Measurements from ENCODE around the gene ZNF473.

The ZNF473 gene

GRCh38 chr19:49988433-49988832, 37.4 kb upstream of the ZNF473 start:
- ChIA-PET POLR2A (no interaction called here), CTCF (no interaction called here)
- DNase-seq (ENCODE audit: extremely low spot score) = no peak
- no peak for TF ChIP-seq HDGF (IDR thresholded peaks at IDR 0.05; ENCODE audit: borderline replicate concordance)
- TF ChIP-seq ELF4 (IDR thresholded peaks at IDR 0.05) = no peak
- no peak for TF ChIP-seq FOXA1 (IDR thresholded peaks at IDR 0.05)
- no peak for TF ChIP-seq FOXK2 (IDR thresholded peaks at IDR 0.05)
- TF ChIP-seq FOXM1 (IDR thresholded peaks at IDR 0.05; ENCODE audit: borderline replicate concordance) = no peak
- TF ChIP-seq LEF1 (IDR thresholded peaks at IDR 0.05; ENCODE audit: borderline replicate concordance) = no peak
- TF ChIP-seq ARNT (IDR thresholded peaks at IDR 0.05) = no peak
- TF ChIP-seq NFRKB (IDR thresholded peaks at IDR 0.05) = no peak
- TF ChIP-seq L3MBTL2 (conservative IDR thresholded peaks at IDR 0.05) = no peak
- TF ChIP-seq SP1 (IDR thresholded peaks at IDR 0.05) = no peak
- no peak for TF ChIP-seq CTBP1 (IDR thresholded peaks at IDR 0.05; ENCODE audit: borderline replicate concordance)
- TF ChIP-seq SUZ12 (IDR thresholded peaks at IDR 0.05) = no peak
- no peak for TF ChIP-seq PKNOX1 (IDR thresholded peaks at IDR 0.05)
- no peak for TF ChIP-seq TARDBP (IDR thresholded peaks at IDR 0.05)
- no peak for TF ChIP-seq BHLHE40 (IDR thresholded peaks at IDR 0.05; ENCODE audit: borderline replicate concordance)
- no peak for TF ChIP-seq ZNF384 (IDR thresholded peaks at IDR 0.05)

- ChIA-PET CTCF (no interaction called here), POLR2A (no interaction called here)
- DNase-seq (ENCODE audit: extremely low spot score) = peak; percentile 64
- TF ChIP-seq FOXM1 (IDR thresholded peaks at IDR 0.05; ENCODE audit: borderline replicate concordance) (no peak), SUZ12 (IDR thresholded peaks at IDR 0.05) (no peak), PKNOX1 (IDR thresholded peaks at IDR 0.05) (no peak), FOXA1 (IDR thresholded peaks at IDR 0.05) (no peak)
These were observed 28.1 kb upstream of the ZNF473 start for GRCh38 chr19:49997709-49998108.

- TF ChIP-seq NFRKB (IDR thresholded peaks at IDR 0.05) (no peak), SP1 (IDR thresholded peaks at IDR 0.05) (no peak), HDGF (IDR thresholded peaks at IDR 0.05; ENCODE audit: borderline replicate concordance) (no peak), L3MBTL2 (conservative IDR thresholded peaks at IDR 0.05) (no peak), PKNOX1 (IDR thresholded peaks at IDR 0.05) (no peak), ELF4 (IDR thresholded peaks at IDR 0.05) (no peak), BHLHE40 (IDR thresholded peaks at IDR 0.05; ENCODE audit: borderline replicate concordance) (no peak), FOXA1 (IDR thresholded peaks at IDR 0.05) (no peak), FOXK2 (IDR thresholded peaks at IDR 0.05) (no peak), LEF1 (IDR thresholded peaks at IDR 0.05; ENCODE audit: borderline replicate concordance) (no peak), SUZ12 (IDR thresholded peaks at IDR 0.05) (no peak), ARNT (IDR thresholded peaks at IDR 0.05) (no peak), TARDBP (IDR thresholded peaks at IDR 0.05) (no peak), FOXM1 (IDR thresholded peaks at IDR 0.05; ENCODE audit: borderline replicate concordance) (no peak), ZNF384 (IDR thresholded peaks at IDR 0.05) (no peak)
- ChIA-PET CTCF (no interaction called here), POLR2A (no interaction called here)
- DNase-seq (ENCODE audit: extremely low spot score) = no peak
These were observed 26.3 kb upstream of the ZNF473 start for GRCh38 chr19:49999371-50000010.

- ChIA-PET POLR2A (no interaction called here), CTCF (no interaction called here)
- no peak for TF ChIP-seq TARDBP (IDR thresholded peaks at IDR 0.05)
- TF ChIP-seq ZNF384 (IDR thresholded peaks at IDR 0.05) = no peak
- TF ChIP-seq SP1 (IDR thresholded peaks at IDR 0.05) = no peak
- no peak for TF ChIP-seq FOXK2 (IDR thresholded peaks at IDR 0.05)
- TF ChIP-seq PKNOX1 (IDR thresholded peaks at IDR 0.05) = no peak
- TF ChIP-seq BHLHE40 (IDR thresholded peaks at IDR 0.05; ENCODE audit: borderline replicate concordance) = no peak
- TF ChIP-seq FOXM1 (IDR thresholded peaks at IDR 0.05; ENCODE audit: borderline replicate concordance) = no peak
- no peak for TF ChIP-seq ELF4 (IDR thresholded peaks at IDR 0.05)
- DNase-seq (ENCODE audit: extremely low spot score) = no peak
These were observed 25.6 kb upstream of the ZNF473 start for GRCh38 chr19:50000038-50000840.

- no peak for TF ChIP-seq FOXA1 (IDR thresholded peaks at IDR 0.05)
- no peak for TF ChIP-seq BHLHE40 (IDR thresholded peaks at IDR 0.05; ENCODE audit: borderline replicate concordance)
- TF ChIP-seq ARNT (IDR thresholded peaks at IDR 0.05) = no peak
- no peak for TF ChIP-seq LEF1 (IDR thresholded peaks at IDR 0.05; ENCODE audit: borderline replicate concordance)
- no peak for TF ChIP-seq PKNOX1 (IDR thresholded peaks at IDR 0.05)
- TF ChIP-seq SUZ12 (IDR thresholded peaks at IDR 0.05) = no peak
- no peak for TF ChIP-seq ZNF384 (IDR thresholded peaks at IDR 0.05)
- TF ChIP-seq ELF4 (IDR thresholded peaks at IDR 0.05) = no peak
- no peak for TF ChIP-seq TARDBP (IDR thresholded peaks at IDR 0.05)
- TF ChIP-seq CTBP1 (IDR thresholded peaks at IDR 0.05; ENCODE audit: borderline replicate concordance) = no peak
- POLR2A ChIA-PET = no interaction called here
- CTCF ChIA-PET = no interaction called here
- no peak for DNase-seq (ENCODE audit: extremely low spot score)
These were observed 24.8 kb upstream of the ZNF473 start for GRCh38 chr19:50000841-50001557.
